Gastrocnemius medialis (tissue), 4 donors: ENCODE measurements around the gene OR9A2. TPM values are rescaled to one million over a fixed set of nuclear protein-coding genes. Genes with fewer than 3 reads are reported as not detected.

Source experiments
- ATAC-seq, 2 donors: fragments of 150-250 bp; one replicate each; pipeline ENCODE4 v1.9.1; 2016
- DNase-seq, 2 donors: peaks; one replicate each; pipeline ENCODE4 v3.0.0-alpha.2; 2019
- H3K27ac ChIP-seq, 4 donors: fragments of 200-600 bp; sonication (generic); 1 replicate in 1 of 4; 2 replicates in 3 of 4; pipeline ENCODE4 v1.5.1; 2016 to 2018; ENCODE audit warnings: mild to moderate bottlenecking in 2 of 4, moderate library complexity in 1 of 4
- H3K27me3 ChIP-seq, 3 donors: fragments of 200-600 bp; sonication (generic) in 2 of 3; 1 replicate in 1 of 3; 2 replicates in 2 of 3; pipeline versions ENCODE4 v1.5.1 to v1.6.0; 2016 to 2019; ENCODE audit warnings: mild to moderate bottlenecking in 1 of 3, moderate library complexity in 1 of 3
- H3K36me3 ChIP-seq, 2 donors: fragments of 200-600 bp; sonication (generic) in 1 of 2; one replicate each; pipeline ENCODE4 v1.5.1; 2017 to 2018
- H3K4me1 ChIP-seq, 2 donors: fragments of 200-600 bp; sonication (generic) in 1 of 2; one replicate each; pipeline ENCODE4 v1.5.1; 2016 to 2017; ENCODE audit warnings: mild to moderate bottlenecking in 2 of 2
- H3K4me3 ChIP-seq, 4 donors: fragments of 200-600 bp; sonication (generic) in 3 of 4; 1 replicate in 1 of 4; 2 replicates in 3 of 4; pipeline ENCODE4 v1.5.1; 2016 to 2019; ENCODE audit warnings: mild to moderate bottlenecking in 2 of 4
- H3K9me3 ChIP-seq, 3 donors: fragments of 200-600 bp; sonication (generic) in 2 of 3; 1 replicate in 1 of 3; 2 replicates in 2 of 3; pipeline ENCODE4 v1.5.1; 2016 to 2019
- POLR2A ChIP-seq, 2 donors: fragments of 450-650 bp; IDR thresholded peaks; one replicate each; pipeline ENCODE4 v1.6.1; 2017; ENCODE audit warnings: antibody characterized with exemption in 2 of 2, mild to moderate bottlenecking in 2 of 2, moderate library complexity in 2 of 2
- in situ Hi-C, 4 donors: fragments of 200-750 bp; cut with MboI; loops; one replicate each; pipeline versions ENCODE4 v1.15.0 to v1.8.0; 2017; ENCODE audit warnings: low sequenced_read_pairs in 4 of 4
- intact Hi-C: fragments of 100-400 bp; cut with DNase I; formaldehyde crosslinking; loops from one replicate; pipeline ENCODE4 v1.15.1; 2023; ENCODE audit warnings: low total_unique reads
- total RNA-seq, 4 donors: library from RNA; depleted of rRNA; stranded (reverse); fragments of >200 nt; gene quantifications; one replicate each; pipeline versions ENCODE4 v1.1.0 to v1.2.3, GENCODE V29; 2016
- TF ChIP-seq, protein P1 (sequence below), 5 experiments: fragments of 450-650 bp in 3 of 5; fragments of 200-600 bp in 2 of 5; sonication (generic) in 2 of 5; IDR thresholded peaks in 4 of 5; conservative IDR thresholded peaks in 1 of 5; 1 replicate in 4 of 5; 2 replicates in 1 of 5; pipeline ENCODE4 v1.5.1; 2016 to 2019; ENCODE audit warnings: antibody characterized with exemption in 5 of 5, mild to moderate bottlenecking in 3 of 5, moderate library complexity in 3 of 5

The OR9A2 gene
- total RNA-seq, 4 donors from 2014 or later = not detected

DNA sequence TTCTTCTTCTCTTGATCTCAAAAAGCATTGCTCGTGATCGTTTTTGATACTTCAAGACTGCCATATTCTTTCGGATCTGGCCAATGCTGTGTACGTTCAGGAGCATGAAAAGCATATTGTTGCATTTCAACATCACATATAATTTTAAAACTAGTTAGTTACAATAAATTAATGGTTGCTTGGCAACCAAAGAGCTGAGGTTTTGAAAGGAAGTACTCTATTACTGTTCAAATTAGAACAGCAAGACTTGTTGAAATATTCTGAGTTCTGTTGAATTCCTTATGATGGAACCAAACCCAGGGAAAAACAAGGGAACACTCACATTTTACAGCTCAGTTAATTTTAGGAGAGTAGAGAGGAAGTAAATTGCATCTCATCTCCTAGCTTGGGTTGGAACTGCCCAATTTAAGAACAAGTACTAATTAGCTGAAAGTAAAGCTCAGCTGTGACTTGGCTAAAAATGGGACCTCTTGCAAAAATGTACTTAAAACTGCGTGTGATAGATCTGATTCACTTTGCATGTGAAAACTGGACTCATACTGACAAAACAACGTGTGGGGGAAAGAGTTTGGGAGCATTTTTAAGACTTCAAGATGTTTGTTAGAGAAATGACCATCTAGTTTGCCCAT is 21.2 kb downstream of the OR9A2 start:
- Histone ChIP-seq H3K27ac (peak overlapping the region in 3 of 4 donors; percentile 16 to 29 (median 24)), H3K27me3 (no peaks in the 10 kb centered on the region), H3K4me3 (no peak overlapping the region), H3K36me3 (no peaks in the 10 kb centered on the region), H3K4me1 (no peaks in the 10 kb centered on the region), H3K9me3 (peaks cover 0 to 3% (median 2%) of the 10 kb centered on the region in 3 donors)
- DNase-seq = no peak
- intact Hi-C loops = loop anchor here (10.0 kb wide), 1 partner anchor 401 kb away; no protein-coding TSS in a partner anchor
- TF ChIP-seq, protein P1, sequence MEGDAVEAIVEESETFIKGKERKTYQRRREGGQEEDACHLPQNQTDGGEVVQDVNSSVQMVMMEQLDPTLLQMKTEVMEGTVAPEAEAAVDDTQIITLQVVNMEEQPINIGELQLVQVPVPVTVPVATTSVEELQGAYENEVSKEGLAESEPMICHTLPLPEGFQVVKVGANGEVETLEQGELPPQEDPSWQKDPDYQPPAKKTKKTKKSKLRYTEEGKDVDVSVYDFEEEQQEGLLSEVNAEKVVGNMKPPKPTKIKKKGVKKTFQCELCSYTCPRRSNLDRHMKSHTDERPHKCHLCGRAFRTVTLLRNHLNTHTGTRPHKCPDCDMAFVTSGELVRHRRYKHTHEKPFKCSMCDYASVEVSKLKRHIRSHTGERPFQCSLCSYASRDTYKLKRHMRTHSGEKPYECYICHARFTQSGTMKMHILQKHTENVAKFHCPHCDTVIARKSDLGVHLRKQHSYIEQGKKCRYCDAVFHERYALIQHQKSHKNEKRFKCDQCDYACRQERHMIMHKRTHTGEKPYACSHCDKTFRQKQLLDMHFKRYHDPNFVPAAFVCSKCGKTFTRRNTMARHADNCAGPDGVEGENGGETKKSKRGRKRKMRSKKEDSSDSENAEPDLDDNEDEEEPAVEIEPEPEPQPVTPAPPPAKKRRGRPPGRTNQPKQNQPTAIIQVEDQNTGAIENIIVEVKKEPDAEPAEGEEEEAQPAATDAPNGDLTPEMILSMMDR (IDR thresholded peaks at IDR 0.05 in 4 of 5, conservative IDR thresholded peaks at IDR 0.05 in 1 of 5) = no peak
- TF ChIP-seq POLR2A (IDR thresholded peaks at IDR 0.05) = no peak
- ATAC-seq = no peak
- in situ Hi-C loops = loop anchor here (5.0 to 25.0 kb wide), 5 partner anchors 131 to 432 kb away; partner anchors contain the start of genes EPHA1 (in 1 of the 4), EPHB6 (in 1 of the 4) and TAS2R60 (in 1 of the 4)

DNA sequence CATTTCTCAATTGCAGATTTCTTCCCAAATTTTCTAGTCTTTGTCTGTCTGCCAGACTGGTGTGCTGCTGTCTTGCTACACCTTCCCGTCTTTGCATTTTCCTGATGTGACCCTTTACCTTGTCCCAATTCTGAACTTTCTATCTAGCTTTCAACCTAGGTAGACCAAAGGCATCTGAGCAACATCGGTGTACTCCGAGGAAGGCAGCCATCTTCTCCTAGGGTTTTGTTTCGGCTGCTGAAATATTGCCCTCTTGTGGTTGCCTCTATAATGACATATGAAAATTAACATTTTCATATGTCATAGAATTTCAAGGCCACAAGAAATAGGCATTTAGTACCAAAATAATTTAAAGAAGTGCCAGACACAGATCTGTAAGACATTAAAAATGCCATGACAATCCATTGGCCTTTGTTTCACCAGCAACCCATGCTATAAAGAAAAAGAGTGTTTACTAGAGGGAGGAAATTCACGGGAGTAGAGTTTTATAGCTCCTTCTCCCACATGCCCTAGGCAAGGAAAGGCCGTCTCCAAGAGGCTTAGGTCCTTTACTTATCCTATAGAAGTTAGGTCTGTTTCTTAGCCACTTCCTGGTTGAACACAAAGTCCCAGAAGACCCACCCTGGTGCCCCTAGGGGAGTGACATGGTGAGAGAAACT is 23.4 kb downstream of the OR9A2 start:
- Histone ChIP-seq H3K36me3 (no peaks in the 10 kb centered on the region), H3K4me1 (no peaks in the 10 kb centered on the region), H3K27ac (peak overlapping the region in 1 of 4 donors; percentile 7), H3K9me3 (peaks cover 0 to 3% (median 2%) of the 10 kb centered on the region in 3 donors), H3K27me3 (no peaks in the 10 kb centered on the region), H3K4me3 (peak overlapping the region in 2 of 4 donors; percentile 18 to 23)
- DNase-seq (no peak), ATAC-seq (peak; percentile 33 to 62)
- no peak for TF ChIP-seq POLR2A (IDR thresholded peaks at IDR 0.05)
- TF ChIP-seq, protein P1 (IDR thresholded peaks at IDR 0.05 in 4 of 5, conservative IDR thresholded peaks at IDR 0.05 in 1 of 5) = peak; percentile 49 to 72 (median 56)
- in situ Hi-C loops (loop anchor here in 3 of 4 donors (10.0 to 25.0 kb wide), 4 partner anchors 129 to 434 kb away; partner anchors contain the start of genes EPHA1 (in 1 of the 3), EPHB6 (in 1 of the 3) and TAS2R60 (in 1 of the 3)), intact Hi-C loops (loop anchor here (5.0 to 10.0 kb wide), 2 partner anchors 151 to 399 kb away; no protein-coding TSS in a partner anchor)

DNA sequence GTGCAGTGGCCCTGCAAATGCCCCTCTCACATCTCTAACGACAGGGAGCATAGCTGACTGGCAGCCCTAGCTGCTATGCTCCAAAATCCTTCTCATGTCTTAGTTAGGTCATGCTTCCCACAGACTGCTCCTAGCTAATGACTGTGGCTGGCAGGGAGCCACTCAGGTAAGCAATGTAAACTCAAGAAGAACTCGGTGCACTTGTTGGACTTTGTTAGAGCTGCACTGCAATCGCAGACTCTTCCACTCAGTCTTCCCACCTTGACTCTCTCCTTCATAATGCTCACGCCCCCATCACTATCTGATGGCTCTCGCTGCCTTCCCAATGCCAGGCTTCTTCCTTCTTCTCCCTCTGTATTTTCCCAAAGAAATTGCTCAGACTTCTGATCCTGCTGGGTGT is 24.0 kb downstream of the OR9A2 start:
- DNase-seq (no peak), ATAC-seq (no peak)
- no peak for TF ChIP-seq POLR2A (IDR thresholded peaks at IDR 0.05)
- TF ChIP-seq, protein P1 (IDR thresholded peaks at IDR 0.05 in 4 of 5, conservative IDR thresholded peaks at IDR 0.05 in 1 of 5) = no peak
- Histone ChIP-seq H3K36me3 (no peaks in the 10 kb centered on the region), H3K4me1 (no peaks in the 10 kb centered on the region), H3K4me3 (peak overlapping the region in 1 of 4 donors; percentile 18), H3K27me3 (no peaks in the 10 kb centered on the region), H3K9me3 (peaks cover 0 to 3% (median 2%) of the 10 kb centered on the region in 3 donors), H3K27ac (no peak overlapping the region)
- in situ Hi-C loops = loop anchor here in 3 of 4 donors (10.0 to 25.0 kb wide), 4 partner anchors 128 to 434 kb away; partner anchors contain the start of genes EPHA1 (in 1 of the 3), EPHB6 (in 1 of the 3) and TAS2R60 (in 1 of the 3)
- intact Hi-C loops = loop anchor here (5.0 to 10.0 kb wide), 2 partner anchors 151 to 398 kb away; no protein-coding TSS in a partner anchor

DNA sequence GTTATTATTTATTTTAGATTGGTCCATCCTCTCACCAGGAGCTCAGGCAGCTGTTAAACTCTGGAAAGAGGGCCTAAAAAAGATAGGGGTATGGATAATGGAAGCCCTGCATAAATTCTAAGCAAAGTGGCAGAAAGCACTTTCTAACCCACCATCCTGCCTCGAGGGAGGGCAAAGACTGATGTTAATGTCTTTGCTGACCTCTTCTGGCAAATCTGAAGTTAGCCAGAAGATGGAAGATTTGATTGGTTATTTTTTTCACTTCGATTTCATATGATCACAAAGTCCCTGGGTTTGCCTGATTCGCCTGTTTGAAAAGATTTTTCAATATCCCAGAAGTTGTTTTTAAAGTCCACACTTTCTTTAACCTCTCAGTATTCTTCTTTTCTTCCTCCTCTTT is 24.8 kb downstream of the OR9A2 start:
- H3K4me3 ChIP-seq = no peak overlapping the region

More for the DNA sequence above, 24.8 kb downstream of the OR9A2 start:
- ATAC-seq (no peak), DNase-seq (no peak)
- Histone ChIP-seq H3K9me3 (peaks cover 0 to 3% (median 2%) of the 10 kb centered on the region in 3 donors), H3K4me1 (no peaks in the 10 kb centered on the region), H3K36me3 (no peaks in the 10 kb centered on the region), H3K27me3 (no peaks in the 10 kb centered on the region), H3K27ac (no peak overlapping the region)
- TF ChIP-seq, protein P1 (IDR thresholded peaks at IDR 0.05 in 4 of 5, conservative IDR thresholded peaks at IDR 0.05 in 1 of 5) = no peak
- TF ChIP-seq POLR2A (IDR thresholded peaks at IDR 0.05) = no peak
- intact Hi-C loops = loop anchor here (5.0 to 10.0 kb wide), 2 partner anchors 150 to 397 kb away; no protein-coding TSS in a partner anchor
- in situ Hi-C loops = loop anchor here in 3 of 4 donors (10.0 to 25.0 kb wide), 4 partner anchors 127 to 435 kb away; partner anchors contain the start of genes EPHA1 (in 1 of the 3), EPHB6 (in 1 of the 3) and TAS2R60 (in 1 of the 3)
